ENCODE results near the gene FAM135A. TPM values are rescaled to one million over a fixed set of nuclear protein-coding genes. Genes with fewer than 3 reads are reported as not detected.
"Not testable (repeated sequence)": the region's sequence is repeated elsewhere in the genome, so short reads cannot be mapped to it uniquely, and the experiment has no call there.

FAM135A gene
- total and polyA plus RNA-seq, 9 of the 15 experiments (the other 6 are each of a cell fraction or from before 2014, with no cell fraction given): 7.4 to 32.9 (median 19.2) TPM

GRCh38 chr6:70470016-70470415 lies 56.7 kb downstream of the FAM135A start (continued):
- TF ChIP-seq MED1 (CRISPR knock-in tag; IDR thresholded peaks at IDR 0.05; ENCODE audit: borderline replicate concordance) (no peak), MNT (conservative IDR thresholded peaks at IDR 0.05) (no peak)

- peak; percentile 41 for TF ChIP-seq CEBPG (CRISPR knock-in tag; IDR thresholded peaks at IDR 0.05)
- TF ChIP-seq CEBPG (tag; conservative IDR thresholded peaks at IDR 0.05 in 1 of 2, IDR thresholded peaks at IDR 0.05 in 1 of 2): peak; percentile 40 to 73; a peak in 3 of 4 replicates
- peak; percentile 66; the same call in 1 of the 2 replicates for TF ChIP-seq IRF9 (tag; IDR thresholded peaks at IDR 0.05)
- peak; percentile 88 for TF ChIP-seq CEBPB (tag; IDR thresholded peaks at IDR 0.05)
- H2AFZ ChIP-seq (ENCODE audit: low read depth, low read length); H3K27ac ChIP-seq (ENCODE audit: extremely low read depth, low read depth, low read length); in situ Hi-C loops (cut with MboI); H3K4me3 ChIP-seq; intact Hi-C loops (cut with micrococcal nuclease); H3K9me1 ChIP-seq (ENCODE audit: control insufficient read depth, insufficient read depth, low read length); H3K79me2 ChIP-seq (ENCODE audit: control insufficient read depth, insufficient read depth, low read length); FAIRE-seq; H3K9ac ChIP-seq (ENCODE audit: insufficient read depth in 1 of 2, low read depth in 2 of 2, low read length in 2 of 2); POLR2A ChIA-PET; H3K27me3 ChIP-seq (ENCODE audit: control insufficient read depth in 2 of 2, insufficient read depth in 2 of 2, low read length in 2 of 2); ATAC-seq; CTCF ChIA-PET (ENCODE audit: low intra/inter-chr PET ratio); H4K20me1 ChIP-seq (replicated peaks; ENCODE audit: control insufficient read depth, insufficient read depth, low read length); H3K4me1 ChIP-seq (replicated peaks in 1 of 2; ENCODE audit: control insufficient read depth in 2 of 2, insufficient read depth in 2 of 2, low read length in 2 of 2); H3K9me3 ChIP-seq (replicated peaks; ENCODE audit: control insufficient read depth, insufficient read depth, low read depth, low read length); BruUV-seq (replicated peaks); DNase-seq (ENCODE audit: extremely low read depth in 1 of 4, low spot score in 3 of 4); H3K4me2 ChIP-seq (ENCODE audit: insufficient read depth, low read length): not testable (repeated sequence)
- WGBS (ENCODE audit: insufficient coverage, low coverage, missing lambda C conversion rate): 88% methylated on average over 3 of the region's 3 CpGs
- peaks cover 20% of the 10 kb centered on the region for H3K36me3 ChIP-seq (ENCODE audit: control insufficient read depth, insufficient read depth, low read length)
Observed at GRCh38 chr6:70470510-70470909, 57.2 kb downstream of the FAM135A start.
